IMR-90 (cell line): ENCODE data around the gene KCTD3. TPM values are rescaled to one million over a fixed set of nuclear protein-coding genes. Genes with fewer than 3 reads are reported as not detected.

Experiments
- ATAC-seq: fragments of 200-7000 bp; cut with Tn5 transposase; 2 replicates; pipeline ENCODE4 v1.9.1; 2020; ENCODE audit warnings: low read depth, mild to moderate bottlenecking, moderate library complexity
- BruUV-seq: library from RNA; stranded (reverse); fragments of 400-500 nt; replicated peaks from 2 replicates; lab custom pipeline; 2021; lab: Mats Ljungman, UMichigan
- CTCF ChIA-PET: fragments of 300-600 bp; formaldehyde crosslinking; extraction: SDS; loops from one replicate; lab custom pipeline; 2021; ENCODE audit warnings: antibody characterized with exemption; lab: Yijun Ruan, JAX
- POLR2A ChIA-PET: fragments of 300-600 bp; sonication (Branson Sonifier 250); formaldehyde crosslinking; loops from one replicate; lab custom pipeline; 2022; ENCODE audit warnings: antibody characterized with exemption; ENCODE audit not compliant: unreplicated experiment; lab: Charles Lee
- DNase-seq: peaks from one replicate; pipeline ENCODE4 v3.0.0; 2013
- H2AFZ ChIP-seq: replicated peaks from 2 replicates; pipeline ENCODE3; 2013; ENCODE audit warnings: low read length, mild to moderate bottlenecking; ENCODE audit not compliant: poor library complexity
- H2AK5ac ChIP-seq: 2 replicates; pipeline ENCODE4 v1.6.1; 2013; ENCODE audit warnings: low read depth, low read length, inconsistent platforms
- H2AK9ac ChIP-seq: replicated peaks from 2 replicates; pipeline ENCODE3; 2013; ENCODE audit warnings: mild to moderate bottlenecking, low read depth, low read length, moderate library complexity; ENCODE audit not compliant: poor library complexity
- H2BK120ac ChIP-seq: 2 replicates; pipeline ENCODE4 v1.6.1; 2013; ENCODE audit warnings: low read depth, low read length, inconsistent platforms
- H2BK15ac ChIP-seq: 3 replicates; pipeline ENCODE4 v1.6.1; 2013; ENCODE audit warnings: low read depth, low read length, inconsistent platforms
- H2BK20ac ChIP-seq: 2 replicates; pipeline ENCODE4 v1.6.1; 2013; ENCODE audit warnings: low read depth, mild to moderate bottlenecking, inconsistent platforms, low read length, moderate library complexity
- H2BK5ac ChIP-seq: 2 replicates; pipeline ENCODE4 v1.6.1; 2013; ENCODE audit warnings: mild to moderate bottlenecking, low read depth, low read length, inconsistent platforms; ENCODE audit not compliant: poor library complexity, severe bottlenecking
- H3K14ac ChIP-seq: replicated peaks from 2 replicates; pipeline ENCODE4 v1.6.1; 2013; ENCODE audit warnings: low read depth, low read length, inconsistent platforms
- H3K18ac ChIP-seq: 2 replicates; pipeline ENCODE4 v1.6.1; 2013; ENCODE audit warnings: low read depth, low read length, control low read depth
- H3K23ac ChIP-seq: 2 replicates; pipeline ENCODE4 v1.6.1; 2013; ENCODE audit warnings: low read depth, low read length, inconsistent platforms
- H3K27ac ChIP-seq: 2 replicates; pipeline ENCODE4 v1.5.1; 2013; ENCODE audit warnings: mild to moderate bottlenecking, control low read depth, low read length; ENCODE audit not compliant: insufficient read depth
- H3K27me3 ChIP-seq: 2 replicates; pipeline ENCODE4 v1.6.1; 2013; ENCODE audit warnings: low read length; ENCODE audit not compliant: control insufficient read depth, insufficient read depth
- H3K36me3 ChIP-seq: 2 replicates; pipeline ENCODE4 v1.6.1; 2013; ENCODE audit warnings: low read length, mixed read lengths; ENCODE audit not compliant: control insufficient read depth, insufficient read depth
- H3K4ac ChIP-seq: 2 replicates; pipeline ENCODE4 v1.6.1; 2013; ENCODE audit warnings: low read depth, low read length, inconsistent platforms
- H3K4me1 ChIP-seq: 2 replicates; pipeline ENCODE4 v1.6.1; 2013; ENCODE audit warnings: low read length, mixed read lengths; ENCODE audit not compliant: control insufficient read depth, insufficient read depth
- H3K4me2 ChIP-seq: 2 replicates; pipeline ENCODE4 v1.6.1; 2013; ENCODE audit warnings: low read depth, mild to moderate bottlenecking, control low read depth, low read length, moderate library complexity
- H3K4me3 ChIP-seq: 2 replicates; pipeline ENCODE4 v1.5.1; 2013; ENCODE audit warnings: low read depth, mild to moderate bottlenecking, control low read depth, low read length, moderate library complexity; ENCODE audit not compliant: insufficient read depth
- H3K56ac ChIP-seq: 2 replicates; pipeline ENCODE4 v1.6.1; 2013; ENCODE audit warnings: low read length, inconsistent platforms; ENCODE audit not compliant: insufficient read depth; ENCODE audit errors: extremely low read depth
- H3K79me1 ChIP-seq, 2 experiments: 2 replicates each; pipeline ENCODE4 v1.6.1; 2013; ENCODE audit warnings: low read length in 2 of 2, inconsistent platforms in 1 of 2, low read depth in 1 of 2
- H3K9ac ChIP-seq: 2 replicates; pipeline ENCODE4 v1.6.1; 2013; ENCODE audit warnings: low read depth, low read length, control low read depth
- H3K9me1 ChIP-seq: 2 replicates; pipeline ENCODE4 v1.6.1; 2013; ENCODE audit warnings: low read length, inconsistent platforms; ENCODE audit not compliant: insufficient read depth
- H3K9me3 ChIP-seq: 2 replicates; pipeline ENCODE4 v1.6.1; 2013; ENCODE audit warnings: low read length; ENCODE audit not compliant: control insufficient read depth, insufficient read depth
- H4K20me1 ChIP-seq: 2 replicates; pipeline ENCODE4 v1.6.1; 2013; ENCODE audit warnings: low read length, inconsistent platforms; ENCODE audit not compliant: insufficient read depth
- H4K5ac ChIP-seq: 2 replicates; pipeline ENCODE4 v1.6.1; 2013; ENCODE audit warnings: mild to moderate bottlenecking, low read depth, low read length, control low read depth
- H4K8ac ChIP-seq, 2 experiments: 2 replicates each; pipeline ENCODE4 v1.6.1; 2013; ENCODE audit warnings: low read depth in 2 of 2, low read length in 2 of 2, control low read depth in 1 of 2, inconsistent platforms in 1 of 2
- H4K91ac ChIP-seq: 2 replicates; pipeline ENCODE4 v1.6.1; 2013; ENCODE audit warnings: low read depth, low read length, inconsistent platforms; ENCODE audit not compliant: insufficient read depth
- BHLHE40 ChIP-seq: fragments of 150-350 bp; IDR thresholded peaks from 2 replicates; pipeline ENCODE4 v1.6.1; 2016; ENCODE audit warnings: mild to moderate bottlenecking, low read depth, low read length
- CEBPB ChIP-seq: IDR thresholded peaks from 2 replicates; pipeline ENCODE4 v1.6.1; 2012; ENCODE audit warnings: low read depth, low read length, improper control_type of control experiment
- CHD1 ChIP-seq: IDR thresholded peaks from 2 replicates; pipeline ENCODE4 v1.6.1; 2012; ENCODE audit warnings: low read depth, low read length, improper control_type of control experiment
- CTCF ChIP-seq: conservative IDR thresholded peaks from 2 replicates; pipeline ENCODE4 v1.5.1; 2012; ENCODE audit warnings: mild to moderate bottlenecking, low read depth, low read length, improper control_type of control experiment
- ELK1 ChIP-seq: fragments of 150-350 bp; IDR thresholded peaks from 2 replicates; pipeline ENCODE4 v1.6.1; 2016; ENCODE audit warnings: low read depth, mild to moderate bottlenecking, low read length, moderate library complexity, borderline replicate concordance
- FOS ChIP-seq: fragments of 150-350 bp; IDR thresholded peaks from 2 replicates; pipeline ENCODE4 v1.6.1; 2016; ENCODE audit warnings: low read depth, low read length
- MAFK ChIP-seq: IDR thresholded peaks from 2 replicates; pipeline ENCODE4 v1.6.1; 2012; ENCODE audit warnings: low read depth, low read length, improper control_type of control experiment
- MAZ ChIP-seq: IDR thresholded peaks from 2 replicates; pipeline ENCODE4 v1.6.1; 2012; ENCODE audit warnings: low read depth, mild to moderate bottlenecking, low read length, improper control_type of control experiment, moderate library complexity, borderline replicate concordance
- MXI1 ChIP-seq: IDR thresholded peaks from 2 replicates; pipeline ENCODE4 v1.6.1; 2012; ENCODE audit warnings: low read depth, mild to moderate bottlenecking, low read length, moderate library complexity, borderline replicate concordance
- NFE2L2 ChIP-seq: fragments of 150-350 bp; IDR thresholded peaks from 2 replicates; pipeline ENCODE4 v1.6.1; 2016; ENCODE audit warnings: low read depth, mild to moderate bottlenecking, low read length
- POLR2A ChIP-seq: IDR thresholded peaks from 2 replicates; pipeline ENCODE4 v1.6.1; 2012; ENCODE audit warnings: mild to moderate bottlenecking, low read depth, low read length
- RAD21 ChIP-seq: IDR thresholded peaks from 2 replicates; pipeline ENCODE4 v1.6.1; 2012; ENCODE audit warnings: low read length, improper control_type of control experiment
- RCOR1 ChIP-seq: IDR thresholded peaks from 2 replicates; pipeline ENCODE4 v1.6.1; 2012; ENCODE audit warnings: mild to moderate bottlenecking, low read length, improper control_type of control experiment; ENCODE audit not compliant: insufficient replicate concordance
- RFX5 ChIP-seq: IDR thresholded peaks from 2 replicates; pipeline ENCODE4 v1.8.0; 2012; ENCODE audit warnings: low read depth, mild to moderate bottlenecking, low read length, moderate library complexity
- SMC3 ChIP-seq: fragments of 150-350 bp; IDR thresholded peaks from 2 replicates; pipeline ENCODE4 v1.6.1; 2016; ENCODE audit warnings: low read depth, mild to moderate bottlenecking, antibody characterized with exemption, low read length, moderate library complexity
- WGBS, 2 experiments: methylation state at CpG; one replicate each; pipeline versions ENCODE4 v1.1.5 to v1.1.7; 2013; ENCODE audit warnings: missing lambda C conversion rate in 2 of 2; ENCODE audit not compliant: insufficient read length in 1 of 2; ENCODE audit errors: extremely low coverage in 2 of 2; 5-methylcytosine and 5-hydroxymethylcytosine counted together
- dilution Hi-C: fragments of 300-500 bp; cut with HindIII; formaldehyde crosslinking; loops from one replicate; pipeline ENCODE4 v1.14.3; 2018; ENCODE audit warnings: low sequenced_read_pairs; ENCODE audit not compliant: unreplicated experiment
- in situ Hi-C: fragments of 300-500 bp; cut with MboI; formaldehyde crosslinking; loops from 3 replicates; pipeline ENCODE4 v1.14.3; 2019; ENCODE audit warnings: low sequenced_read_pairs, inconsistent platforms, mixed read lengths
- intact Hi-C: fragments of 100-400 bp; cut with micrococcal nuclease; formaldehyde crosslinking; loops from 2 replicates; pipeline ENCODE4 v1.10.0; 2022
- polyA plus RNA-seq, 3 experiments: library from polyadenylated mRNA; depleted of rRNA; stranded (reverse); fragments of >200 nt; gene quantifications; 2 replicates each; pipeline ENCODE4 v1.2.3, GENCODE V29; 2012; ENCODE audit warnings: low replicate concordance in 1 of 3
- total RNA-seq: library from RNA; depleted of rRNA; stranded (reverse); fragments of >200 nt; gene quantifications from 2 replicates; pipeline ENCODE4 v1.2.3, GENCODE V29; 2012
- TF ChIP-seq, protein P1 (sequence below): fragments of 150-350 bp; IDR thresholded peaks from 2 replicates; pipeline ENCODE4 v1.6.1; 2017; ENCODE audit warnings: mild to moderate bottlenecking, antibody characterized with exemption, low read length, low read depth

Gene KCTD3
- total and polyA plus RNA-seq, 2 of the 4 experiments (the other 2 are of a cell fraction), result 43.6 to 49.5 TPM

DNA sequence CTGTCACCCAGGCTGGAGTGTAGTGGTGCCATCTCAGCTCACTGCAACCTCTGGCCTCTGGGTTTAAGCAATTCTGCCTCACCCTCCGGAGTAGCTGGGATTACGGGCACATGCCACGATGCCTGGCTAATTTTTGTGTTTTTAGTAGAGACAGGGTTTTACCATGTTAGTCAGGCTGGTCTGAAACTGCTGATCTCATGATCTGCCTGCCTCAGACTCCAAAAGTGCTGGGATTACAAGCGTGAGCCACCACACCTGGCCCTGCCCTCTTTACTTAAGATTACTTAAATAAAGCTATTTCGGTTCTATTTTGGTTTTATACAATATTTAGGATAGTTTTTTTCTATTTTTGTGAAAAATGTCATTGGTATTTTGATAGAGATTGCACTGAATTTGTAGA, 15.3 kb upstream of the KCTD3 start:
- no peak for TF ChIP-seq FOS
- TF ChIP-seq CEBPB, result no peak
- no peak for TF ChIP-seq RCOR1
- no peak for TF ChIP-seq MXI1
- TF ChIP-seq ELK1, result no peak
- no peak for TF ChIP-seq MAFK
- no peak for TF ChIP-seq MAZ
- TF ChIP-seq CTCF, result no peak
- TF ChIP-seq, protein P1, sequence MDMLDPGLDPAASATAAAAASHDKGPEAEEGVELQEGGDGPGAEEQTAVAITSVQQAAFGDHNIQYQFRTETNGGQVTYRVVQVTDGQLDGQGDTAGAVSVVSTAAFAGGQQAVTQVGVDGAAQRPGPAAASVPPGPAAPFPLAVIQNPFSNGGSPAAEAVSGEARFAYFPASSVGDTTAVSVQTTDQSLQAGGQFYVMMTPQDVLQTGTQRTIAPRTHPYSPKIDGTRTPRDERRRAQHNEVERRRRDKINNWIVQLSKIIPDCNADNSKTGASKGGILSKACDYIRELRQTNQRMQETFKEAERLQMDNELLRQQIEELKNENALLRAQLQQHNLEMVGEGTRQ, result no peak
- no peak for TF ChIP-seq CHD1
- TF ChIP-seq SMC3, result no peak
- TF ChIP-seq RAD21, result no peak
- no peak for TF ChIP-seq RFX5
- TF ChIP-seq BHLHE40, result no peak
- TF ChIP-seq NFE2L2, result no peak
- no peak for TF ChIP-seq POLR2A
- H4K5ac ChIP-seq, result no peak overlapping the region
- H2BK15ac ChIP-seq, result no peak overlapping the region
- no peak for DNase-seq
- no peaks in the 10 kb centered on the region; the same call in 1 of the 2 replicates for H3K9me3 ChIP-seq
- no peak overlapping the region for H3K4me2 ChIP-seq
- no TSS peak for BruUV-seq
- H3K23ac ChIP-seq, result no peak overlapping the region
- H2BK5ac ChIP-seq, result no peak overlapping the region
- no peak overlapping the region for H2AK9ac ChIP-seq
- no peaks in the 10 kb centered on the region for H3K4me1 ChIP-seq
- H3K27me3 ChIP-seq, result no peaks in the 10 kb centered on the region
- dilution Hi-C loops, result no loop called here
- in situ Hi-C loops, result no loop called here
- no peaks in the 10 kb centered on the region for H4K20me1 ChIP-seq
- intact Hi-C loops, result no loop called here
- no peaks in the 10 kb centered on the region for H3K9me1 ChIP-seq
- H3K36me3 ChIP-seq, result no peaks in the 10 kb centered on the region
- no peak overlapping the region for H3K27ac ChIP-seq
- no peak for ATAC-seq
- no peak overlapping the region for H4K91ac ChIP-seq
- H2AK5ac ChIP-seq, result no peak overlapping the region
- H3K56ac ChIP-seq, result no peak overlapping the region
- H2BK20ac ChIP-seq, result no peak overlapping the region
- H2BK120ac ChIP-seq, result no peak overlapping the region
- POLR2A ChIA-PET, result no interaction called here
- no peak overlapping the region for H3K9ac ChIP-seq
- no peak overlapping the region for H3K4me3 ChIP-seq
- H4K8ac ChIP-seq, result no peak overlapping the region
- H3K14ac ChIP-seq, result no peak overlapping the region
- WGBS, 2 experiments, result no CpG with 5 or more reads among the region's 5 CpGs
- H2AFZ ChIP-seq, result no peak overlapping the region
- no peaks in the 10 kb centered on the region for H3K79me1 ChIP-seq
- no peak overlapping the region for H3K18ac ChIP-seq
- H3K4ac ChIP-seq, result no peak overlapping the region
- CTCF ChIA-PET, result no interaction called here
